ENCODE data around the gene WARS2. TPM values are rescaled to one million over a fixed set of nuclear protein-coding genes. Genes with fewer than 3 reads are reported as not detected.

WARS2 gene
- total and polyA plus RNA-seq, 2 of the 8 experiments (the other 6 are each of a cell fraction or from before 2014, with no cell fraction given), result 4.3 to 12.9 TPM

- no peak for TF ChIP-seq HDAC2 (IDR thresholded peaks at IDR 0.05; ENCODE audit: borderline replicate concordance in 1 of 2, low read depth in 2 of 2, low read length in 2 of 2)
Measured at GRCh38 chr1:119055568-119055967, 84.9 kb downstream of the WARS2 start (continued).

Measured in H1 (cell line).